HUES6 (cell line): ENCODE measurements around the gene MEX3A.

ENCODE experiments used
- H3K27ac ChIP-seq: 2 replicates; pipeline ENCODE4 v1.7.0; 2013; ENCODE audit warnings: low read depth, mild to moderate bottlenecking, low read length, inconsistent platforms
- H3K27me3 ChIP-seq: 2 replicates; pipeline ENCODE4 v1.6.1; 2013; ENCODE audit warnings: low read length; ENCODE audit not compliant: control insufficient read depth, insufficient read depth
- H3K36me3 ChIP-seq: 2 replicates; pipeline ENCODE4 v1.6.1; 2013; ENCODE audit warnings: low read length; ENCODE audit not compliant: control insufficient read depth, insufficient read depth
- H3K4me1 ChIP-seq: 2 replicates; pipeline ENCODE4 v1.6.1; 2013; ENCODE audit warnings: low read length; ENCODE audit not compliant: control insufficient read depth, insufficient read depth
- H3K4me3 ChIP-seq: 2 replicates; pipeline ENCODE4 v1.5.1; 2013; ENCODE audit warnings: low read depth, low read length
- H3K9ac ChIP-seq: one replicate; pipeline ENCODE4 v1.6.1; 2013; ENCODE audit warnings: mild to moderate bottlenecking, low read length
- H3K9me3 ChIP-seq: 2 replicates; pipeline ENCODE4 v1.6.1; 2013; ENCODE audit warnings: low read depth, low read length; ENCODE audit not compliant: control insufficient read depth, insufficient read depth

MEX3A gene

GRCh38 chr1:156097499-156098178 lies 15.4 kb upstream of the MEX3A start:
- no peaks in the 10 kb centered on the region for H3K27me3 ChIP-seq
- no peak overlapping the region for H3K4me3 ChIP-seq
- peaks cover 9% of the 10 kb centered on the region for H3K36me3 ChIP-seq
- no peaks in the 10 kb centered on the region for H3K9me3 ChIP-seq
- no peak overlapping the region for H3K27ac ChIP-seq
- H3K4me1 ChIP-seq, result peaks cover 40% of the 10 kb centered on the region; the same call in 1 of the 2 replicates
- H3K9ac ChIP-seq, result no peak overlapping the region

- H3K4me3 ChIP-seq, result no peak overlapping the region
- H3K36me3 ChIP-seq, result peaks cover 9% of the 10 kb centered on the region
- H3K4me1 ChIP-seq, result peaks cover 34% of the 10 kb centered on the region; the same call in 1 of the 2 replicates
- H3K27ac ChIP-seq, result no peak overlapping the region
- no peaks in the 10 kb centered on the region for H3K9me3 ChIP-seq
- H3K27me3 ChIP-seq, result no peaks in the 10 kb centered on the region
- H3K9ac ChIP-seq, result peak overlapping the region; percentile 14
Observed at GRCh38 chr1:156096640-156097391, 14.6 kb upstream of the MEX3A start.

- no peaks in the 10 kb centered on the region for H3K27me3 ChIP-seq
- no peaks in the 10 kb centered on the region for H3K9me3 ChIP-seq
- H3K4me3 ChIP-seq, result no peak overlapping the region
- no peak overlapping the region for H3K27ac ChIP-seq
- H3K36me3 ChIP-seq, result peaks cover 13% of the 10 kb centered on the region
- H3K9ac ChIP-seq, result peak overlapping the region; percentile 19
- peaks cover 29% of the 10 kb centered on the region; the same call in 1 of the 2 replicates for H3K4me1 ChIP-seq
Observed at GRCh38 chr1:156095906-156096508, 13.7 kb upstream of the MEX3A start.

GRCh38 chr1:156091610-156092009 lies 9.3 kb upstream of the MEX3A start:
- H3K27me3 ChIP-seq, result no peaks in the 10 kb centered on the region
- H3K9ac ChIP-seq, result no peak overlapping the region
- no peak overlapping the region for H3K27ac ChIP-seq
- peaks cover 13% of the 10 kb centered on the region for H3K36me3 ChIP-seq
- H3K4me3 ChIP-seq, result no peak overlapping the region
- peaks cover 18% of the 10 kb centered on the region for H3K4me1 ChIP-seq
- H3K9me3 ChIP-seq, result no peaks in the 10 kb centered on the region

GRCh38 chr1:156090840-156091188 lies 8.5 kb upstream of the MEX3A start:
- Histone ChIP-seq H3K9ac (no peak overlapping the region), H3K27ac (no peak overlapping the region), H3K4me3 (no peak overlapping the region), H3K4me1 (peaks cover 16% of the 10 kb centered on the region), H3K9me3 (no peaks in the 10 kb centered on the region), H3K36me3 (peaks cover 13% of the 10 kb centered on the region), H3K27me3 (no peaks in the 10 kb centered on the region)

- Histone ChIP-seq H3K27ac (no peak overlapping the region), H3K4me1 (peaks cover 17% of the 10 kb centered on the region), H3K36me3 (peaks cover 13% of the 10 kb centered on the region), H3K9me3 (no peaks in the 10 kb centered on the region), H3K4me3 (no peak overlapping the region), H3K9ac (no peak overlapping the region), H3K27me3 (no peaks in the 10 kb centered on the region)
Observed at GRCh38 chr1:156090138-156090839, 8.0 kb upstream of the MEX3A start.

- Histone ChIP-seq H3K27ac (no peak overlapping the region), H3K27me3 (no peaks in the 10 kb centered on the region), H3K4me3 (no peak overlapping the region), H3K36me3 (peaks cover 13% of the 10 kb centered on the region), H3K9ac (no peak overlapping the region), H3K9me3 (no peaks in the 10 kb centered on the region), H3K4me1 (peaks cover 23% of the 10 kb centered on the region)
Observed at GRCh38 chr1:156089704-156090103, 7.4 kb upstream of the MEX3A start.

- H3K9me3 ChIP-seq, result no peaks in the 10 kb centered on the region
- no peaks in the 10 kb centered on the region for H3K36me3 ChIP-seq
- H3K27ac ChIP-seq, result no peak overlapping the region
- H3K4me1 ChIP-seq, result peaks cover 28% of the 10 kb centered on the region
- no peak overlapping the region for H3K9ac ChIP-seq
- no peak overlapping the region for H3K4me3 ChIP-seq
- H3K27me3 ChIP-seq, result no peaks in the 10 kb centered on the region
Observed at GRCh38 chr1:156086256-156086662, 4.0 kb upstream of the MEX3A start.

- Histone ChIP-seq H3K27ac (no peak overlapping the region), H3K4me3 (peak overlapping the region; percentile 81), H3K36me3 (no peaks in the 10 kb centered on the region), H3K4me1 (peaks cover 27% of the 10 kb centered on the region), H3K9me3 (no peaks in the 10 kb centered on the region), H3K27me3 (no peaks in the 10 kb centered on the region), H3K9ac (peak overlapping the region; percentile 79)
Observed at GRCh38 chr1:156083800-156084790, 1.8 kb upstream of the MEX3A start.

GRCh38 chr1:156081917-156082308 lies 352 bp downstream of the MEX3A start:
- no peaks in the 10 kb centered on the region for H3K9me3 ChIP-seq
- H3K4me3 ChIP-seq, result peak overlapping the region; percentile 81
- H3K9ac ChIP-seq, result peak overlapping the region; percentile 88
- peaks cover 8% of the 10 kb centered on the region for H3K36me3 ChIP-seq
- H3K27me3 ChIP-seq, result no peaks in the 10 kb centered on the region
- H3K27ac ChIP-seq, result peak overlapping the region; percentile 84
- peaks cover 48% of the 10 kb centered on the region for H3K4me1 ChIP-seq
